Ishikawa (cell line): Measurements from ENCODE around the gene MAP2K6.

Experiments used
- CEBPB ChIP-seq: IDR thresholded peaks from 2 replicates; pipeline ENCODE4 v1.6.1; 2012
- CREB1 ChIP-seq: IDR thresholded peaks from 2 replicates; pipeline ENCODE4 v1.6.1; 2012; ENCODE audit warnings: low read depth
- EGR1 ChIP-seq: IDR thresholded peaks from 2 replicates; pipeline ENCODE4 v1.6.1; 2012
- EP300 ChIP-seq: IDR thresholded peaks from 2 replicates; pipeline ENCODE4 v1.6.1; 2012; ENCODE audit warnings: borderline replicate concordance
- FOXM1 ChIP-seq: IDR thresholded peaks from 2 replicates; pipeline ENCODE4 v1.6.1; 2012; ENCODE audit warnings: low read depth, borderline replicate concordance
- MAX ChIP-seq: IDR thresholded peaks from 2 replicates; pipeline ENCODE4 v1.6.1; 2012
- NFIC ChIP-seq: IDR thresholded peaks from 2 replicates; pipeline ENCODE4 v1.6.1; 2012
- RAD21 ChIP-seq: IDR thresholded peaks from 2 replicates; pipeline ENCODE4 v1.6.1; 2012; ENCODE audit warnings: low read depth
- REST ChIP-seq: IDR thresholded peaks from 2 replicates; pipeline ENCODE4 v1.6.1; 2012; ENCODE audit warnings: low read depth, mild to moderate bottlenecking
- TAF1 ChIP-seq: IDR thresholded peaks from 2 replicates; pipeline ENCODE4 v1.6.1; 2012; ENCODE audit warnings: low read depth, mild to moderate bottlenecking
- TCF12 ChIP-seq: IDR thresholded peaks from 2 replicates; pipeline ENCODE4 v1.6.1; 2012; ENCODE audit warnings: low read depth
- TEAD4 ChIP-seq: IDR thresholded peaks from 2 replicates; pipeline ENCODE4 v1.6.1; 2012
- USF1 ChIP-seq: IDR thresholded peaks from 2 replicates; pipeline ENCODE4 v1.6.1; 2012
- YY1 ChIP-seq: IDR thresholded peaks from 2 replicates; pipeline ENCODE4 v1.6.1; 2012; ENCODE audit warnings: low read depth
- ZBTB7A ChIP-seq: IDR thresholded peaks from 2 replicates; pipeline ENCODE4 v1.6.1; 2012; ENCODE audit warnings: low read depth

Gene MAP2K6

GRCh38 chr17:69457603-69458002, 43.1 kb downstream of the MAP2K6 start:
- TF ChIP-seq FOXM1: no peak
- no peak for TF ChIP-seq EP300
- TF ChIP-seq ZBTB7A: no peak

- TF ChIP-seq YY1: no peak
- no peak for TF ChIP-seq TCF12
- TF ChIP-seq USF1: no peak
- TF ChIP-seq RAD21: no peak
- TF ChIP-seq MAX: no peak
- TF ChIP-seq REST: no peak
These were observed 46.7 kb downstream of the MAP2K6 start for GRCh38 chr17:69460963-69461922.

- no peak for TF ChIP-seq REST
- no peak for TF ChIP-seq EP300
- no peak for TF ChIP-seq EGR1
- TF ChIP-seq NFIC: no peak
- TF ChIP-seq CEBPB: no peak
- TF ChIP-seq CREB1: no peak
- no peak for TF ChIP-seq FOXM1
- TF ChIP-seq TAF1: no peak
- no peak for TF ChIP-seq ZBTB7A
- TF ChIP-seq TEAD4: no peak
- TF ChIP-seq TCF12: no peak
- TF ChIP-seq YY1: no peak
These were observed 47.5 kb downstream of the MAP2K6 start for GRCh38 chr17:69461951-69462369.

- TF ChIP-seq TEAD4: no peak
- TF ChIP-seq YY1: no peak
- no peak for TF ChIP-seq MAX
- no peak for TF ChIP-seq ZBTB7A
- TF ChIP-seq TCF12: no peak
- TF ChIP-seq TAF1: no peak
- TF ChIP-seq FOXM1: no peak
- no peak for TF ChIP-seq EGR1
- no peak for TF ChIP-seq CREB1
- no peak for TF ChIP-seq REST
- TF ChIP-seq USF1: no peak
- no peak for TF ChIP-seq EP300
- TF ChIP-seq RAD21: no peak
- no peak for TF ChIP-seq CEBPB
- no peak for TF ChIP-seq NFIC
These were observed 48.4 kb downstream of the MAP2K6 start for GRCh38 chr17:69462882-69463281.
